ENCODE results near the gene CNN2.
"Not testable (repeated sequence)": the region's sequence is repeated elsewhere in the genome, so short reads cannot be mapped to it uniquely, and the experiment has no call there.

CNN2 gene

GRCh38 chr19:1010586-1011510 is 15.6 kb upstream of the CNN2 start:
- DNase-seq (ENCODE audit: low spot score) = no peak

GRCh38 chr19:1011831-1012333 is 14.5 kb upstream of the CNN2 start:
- DNase-seq (ENCODE audit: low spot score) = no peak

GRCh38 chr19:1012334-1012733 is 14.1 kb upstream of the CNN2 start:
- DNase-seq (ENCODE audit: low spot score) = no peak

- no peak for DNase-seq (ENCODE audit: low spot score)
Observed at GRCh38 chr19:1013218-1013617, 13.2 kb upstream of the CNN2 start.

- no peak for DNase-seq (ENCODE audit: low spot score)
Observed at GRCh38 chr19:1014161-1015060, 12.0 kb upstream of the CNN2 start.

GRCh38 chr19:1015061-1015781 is 11.2 kb upstream of the CNN2 start:
- no peak for DNase-seq (ENCODE audit: low spot score)

- no peak for DNase-seq (ENCODE audit: low spot score)
Observed at GRCh38 chr19:1015782-1016646, 10.4 kb upstream of the CNN2 start.

GRCh38 chr19:1016647-1017114 is 9.7 kb upstream of the CNN2 start:
- no peak for DNase-seq (ENCODE audit: low spot score)

GRCh38 chr19:1017115-1017905 is 9.1 kb upstream of the CNN2 start:
- DNase-seq (ENCODE audit: low spot score) = no peak

- no peak for DNase-seq (ENCODE audit: low spot score)
Observed at GRCh38 chr19:1017906-1018305, 8.5 kb upstream of the CNN2 start.

GRCh38 chr19:1018393-1018792 is 8.0 kb upstream of the CNN2 start:
- DNase-seq (ENCODE audit: low spot score) = no peak

- no peak for DNase-seq (ENCODE audit: low spot score)
Observed at GRCh38 chr19:1018932-1019615, 7.3 kb upstream of the CNN2 start.

- no peak for DNase-seq (ENCODE audit: low spot score)
Observed at GRCh38 chr19:1019616-1019961, 6.8 kb upstream of the CNN2 start.

GRCh38 chr19:1019980-1020867 is 6.2 kb upstream of the CNN2 start:
- no peak for DNase-seq (ENCODE audit: low spot score)

GRCh38 chr19:1020868-1021425 is 5.5 kb upstream of the CNN2 start, which contains the start of gene TMEM259:
Gene TMEM259, minus strand, starts transcription at chr19:1021123. Its CDS starts 127 bp downstream, at chr19:1020996.
- peak; percentile 98 for DNase-seq (ENCODE audit: low spot score)

GRCh38 chr19:1023883-1024188 is 2.6 kb upstream of the CNN2 start:
- not testable (repeated sequence) for DNase-seq (ENCODE audit: low spot score)

GRCh38 chr19:1025080-1025479 is 1.3 kb upstream of the CNN2 start:
- DNase-seq (ENCODE audit: low spot score) = not testable (repeated sequence)

Data from pons (tissue), 1 donor.